ENCODE results near the gene RHOU. TPM values are rescaled to one million over a fixed set of nuclear protein-coding genes. Genes with fewer than 3 reads are reported as not detected.

RHOU gene
- total and polyA plus RNA-seq, 2 of the 13 experiments (the other 11 are each of a cell fraction or from before 2014, with no cell fraction given): 11.9 to 18.5 TPM

DNA sequence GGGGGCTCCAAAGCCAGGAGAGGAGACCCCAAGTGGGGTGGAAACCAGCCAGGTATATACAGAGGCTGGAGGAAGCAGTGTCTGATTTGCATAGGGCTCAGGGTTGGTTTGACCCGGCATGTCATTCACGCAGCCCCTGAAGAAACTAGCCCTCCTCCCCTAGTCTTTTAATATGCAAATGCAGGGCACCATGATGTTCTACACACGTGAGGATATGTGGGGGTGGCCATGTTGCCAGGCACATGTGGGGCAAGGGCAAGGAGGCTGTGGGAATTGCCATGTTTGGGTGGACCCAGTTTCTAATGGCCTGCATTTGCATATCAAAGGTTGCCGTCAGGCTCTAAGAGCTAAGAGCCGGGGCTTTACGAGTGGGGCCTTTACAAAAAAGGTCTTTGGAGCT, 12.0 kb upstream of the RHOU start:
- no peak for ATAC-seq

More for the DNA sequence above, 12.0 kb upstream of the RHOU start:
- Histone ChIP-seq H3K4me3 (replicated peaks in 1 of 3; ENCODE audit: insufficient read depth in 1 of 3, low read depth in 2 of 3, low read length in 3 of 3) (no peak overlapping the region), H3K36me3 (replicated peaks in 1 of 2; ENCODE audit: control insufficient read depth in 1 of 2, insufficient read depth in 2 of 2, low read length in 2 of 2) (no peaks in the 10 kb centered on the region), H4K20me1 (ENCODE audit: insufficient read depth, low read length) (no peaks in the 10 kb centered on the region), H3K9me3 (ENCODE audit: low read length) (no peaks in the 10 kb centered on the region), H3K4me1 (ENCODE audit: insufficient read depth, low read length) (peaks cover 13% of the 10 kb centered on the region), H3K79me2 (ENCODE audit: insufficient read depth, low read length) (no peaks in the 10 kb centered on the region), H3K9ac (ENCODE audit: insufficient read depth, low read depth, low read length) (no peak overlapping the region), H3K4me2 (ENCODE audit: low read depth, low read length) (no peak overlapping the region), H3K27ac (ENCODE audit: extremely low read length, insufficient read depth, low read length) (no peak overlapping the region), H3K27me3 (ENCODE audit: control insufficient read depth in 1 of 2, insufficient read depth in 2 of 2, low read length in 2 of 2) (no peaks in the 10 kb centered on the region; a peak in 2 of 5 replicates), H2AFZ (ENCODE audit: low read length) (no peak overlapping the region)
- ChIA-PET POLR2A (interaction anchor here (1.3 kb wide), 1 partner anchor 115 kb away, joined by 5 read pairs; no protein-coding TSS in a partner anchor), CTCF (ENCODE audit: low intra/inter-chr PET ratio, low total read pairs) (no interaction called here)
- intact Hi-C loops (cut with micrococcal nuclease; ENCODE audit: unreplicated experiment): no loop called here
- BruUV-seq (replicated peaks): no TSS peak
- DNase-seq (ENCODE audit: low spot score) (no peak), FAIRE-seq (no peak)
- in situ Hi-C loops (cut with HindIII; ENCODE audit: extremely low pct_ligation_motif_present, low pct_unique_long_range_greater_than_20kb): no loop called here
- TF ChIP-seq IKZF4 (CRISPR knock-in tag; IDR thresholded peaks at IDR 0.05; ENCODE audit: borderline replicate concordance, low read depth, not compliant biosample characterization) (no peak), SIX1 (CRISPR knock-in tag; IDR thresholded peaks at IDR 0.05; ENCODE audit: borderline replicate concordance) (no peak), KDM1A (CRISPR knock-in tag; IDR thresholded peaks at IDR 0.05) (no peak), MLLT10 (CRISPR knock-in tag; IDR thresholded peaks at IDR 0.05) (no peak), RNF2 (conservative IDR thresholded peaks at IDR 0.05; ENCODE audit: low read depth) (no peak), ZNF264 (CRISPR knock-in tag; IDR thresholded peaks at IDR 0.05) (no peak), FOXO4 (CRISPR knock-in tag; conservative IDR thresholded peaks at IDR 0.05) (no peak), TRIM22 (IDR thresholded peaks at IDR 0.05) (no peak), ZNF337 (CRISPR knock-in tag; IDR thresholded peaks at IDR 0.05; ENCODE audit: borderline replicate concordance, low read depth) (no peak), SP5 (CRISPR knock-in tag; IDR thresholded peaks at IDR 0.05; ENCODE audit: borderline replicate concordance, low read depth) (no peak), ARNT (IDR thresholded peaks at IDR 0.05) (no peak), MIXL1 (CRISPR knock-in tag; IDR thresholded peaks at IDR 0.05) (no peak), FOXA1 (IDR thresholded peaks at IDR 0.05) (no peak), FOXA1 (CRISPR knock-in tag; IDR thresholded peaks at IDR 0.05) (no peak), TAF1 (CRISPR knock-in tag; IDR thresholded peaks at IDR 0.05) (no peak)
- TF ChIP-seq, protein P1, sequence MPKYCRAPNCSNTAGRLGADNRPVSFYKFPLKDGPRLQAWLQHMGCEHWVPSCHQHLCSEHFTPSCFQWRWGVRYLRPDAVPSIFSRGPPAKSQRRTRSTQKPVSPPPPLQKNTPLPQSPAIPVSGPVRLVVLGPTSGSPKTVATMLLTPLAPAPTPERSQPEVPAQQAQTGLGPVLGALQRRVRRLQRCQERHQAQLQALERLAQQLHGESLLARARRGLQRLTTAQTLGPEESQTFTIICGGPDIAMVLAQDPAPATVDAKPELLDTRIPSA (CRISPR knock-in tag; IDR thresholded peaks at IDR 0.05; ENCODE audit: borderline replicate concordance): no peak
- TF ChIP-seq, protein P2, sequence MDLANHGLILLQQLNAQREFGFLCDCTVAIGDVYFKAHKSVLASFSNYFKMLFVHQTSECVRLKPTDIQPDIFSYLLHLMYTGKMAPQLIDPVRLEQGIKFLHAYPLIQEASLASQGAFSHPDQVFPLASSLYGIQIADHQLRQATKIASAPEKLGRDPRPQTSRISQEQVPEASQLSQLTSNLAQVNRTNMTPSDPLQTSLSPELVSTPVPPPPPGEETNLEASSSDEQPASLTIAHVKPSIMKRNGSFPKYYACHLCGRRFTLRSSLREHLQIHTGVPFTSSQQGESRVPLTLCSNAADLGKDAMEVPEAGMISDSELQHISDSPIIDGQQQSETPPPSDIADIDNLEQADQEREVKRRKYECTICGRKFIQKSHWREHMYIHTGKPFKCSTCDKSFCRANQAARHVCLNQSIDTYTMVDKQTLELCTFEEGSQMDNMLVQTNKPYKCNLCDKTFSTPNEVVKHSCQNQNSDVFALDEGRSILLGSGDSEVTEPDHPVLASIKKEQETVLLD (CRISPR knock-in tag; IDR thresholded peaks at IDR 0.05; ENCODE audit: low read depth): no peak
- 73% methylated on average over 4 of the region's 6 CpGs for WGBS (ENCODE audit: low lambda C conversion rate)

All from HepG2 (cell line).